WTC11 (cell line): Measurements from ENCODE around the gene BABAM2. TPM values are rescaled to one million over a fixed set of nuclear protein-coding genes. Genes with fewer than 3 reads are reported as not detected.
"Not testable (repeated sequence)": the region's sequence is repeated elsewhere in the genome, so short reads cannot be mapped to it uniquely, and the experiment has no call there.

Experiments
- ATAC-seq: fragments of 200-7000 bp; cut with Tn5 transposase; 2 replicates; pipeline ENCODE4 v1.10.0; 2021; ENCODE audit warnings: mild to moderate bottlenecking, moderate library complexity
- CTCF ChIA-PET: fragments of 300-600 bp; sonication (Branson Sonifier 250); formaldehyde crosslinking; loops from one replicate; lab custom pipeline; 2021; ENCODE audit warnings: antibody characterized with exemption; lab: Charles Lee
- POLR2A ChIA-PET: fragments of 350-600 bp; sonication (Branson Sonifier 250); formaldehyde crosslinking; loops from one replicate; lab custom pipeline; 2021; ENCODE audit warnings: antibody characterized with exemption; lab: Charles Lee
- DNase-seq: peaks from one replicate; pipeline ENCODE4 v3.0.0; 2021; ENCODE audit warnings: low spot score
- H3K27ac Mint-ChIP-seq: 2 replicates; pipeline ENCODE4 v1.8.0; 2021; ENCODE audit warnings: mixed read lengths
- H3K27me3 Mint-ChIP-seq: 2 replicates; pipeline ENCODE4 v1.8.0; 2021; ENCODE audit warnings: low read depth, mild to moderate bottlenecking, moderate library complexity, mixed read lengths
- H3K36me3 Mint-ChIP-seq: 2 replicates; pipeline ENCODE4 v1.8.0; 2021; ENCODE audit warnings: mixed read lengths
- H3K4me1 Mint-ChIP-seq: 2 replicates; pipeline ENCODE4 v1.8.0; 2022; ENCODE audit warnings: mixed read lengths
- H3K4me3 Mint-ChIP-seq: 2 replicates; pipeline ENCODE4 v1.8.0; 2021; ENCODE audit warnings: mild to moderate bottlenecking, moderate library complexity, mixed read lengths
- H3K9me3 Mint-ChIP-seq: 2 replicates; pipeline ENCODE4 v1.8.0; 2021; ENCODE audit warnings: mixed read lengths
- AR ChIP-seq: fragments of 250-450 bp; sonication (Bioruptor Pico); IDR thresholded peaks from 2 replicates; pipeline ENCODE4 v1.9.0; 2021; ENCODE audit warnings: mild to moderate bottlenecking
- ATF6 ChIP-seq: sonication (generic); formaldehyde crosslinking; IDR thresholded peaks from 2 replicates; pipeline ENCODE4 v1.8.1; 2023; ENCODE audit warnings: mild to moderate bottlenecking, missing genetic modification reagents
- CBFB ChIP-seq: sonication (generic); formaldehyde crosslinking; IDR thresholded peaks from 2 replicates; pipeline ENCODE4 v1.8.1; 2022; ENCODE audit warnings: mild to moderate bottlenecking, low read depth, missing genetic modification reagents
- ETV6 ChIP-seq: sonication (generic); formaldehyde crosslinking; IDR thresholded peaks from 2 replicates; pipeline ENCODE4 v1.8.1; 2022; ENCODE audit warnings: mild to moderate bottlenecking, missing genetic modification reagents
- FOXK1 ChIP-seq: sonication (generic); formaldehyde crosslinking; IDR thresholded peaks from 2 replicates; pipeline ENCODE4 v1.8.0; 2022; ENCODE audit warnings: mild to moderate bottlenecking, moderate library complexity, missing genetic modification reagents
- HMGA2 ChIP-seq: fragments of 250-450 bp; sonication (Bioruptor Pico); IDR thresholded peaks from 2 replicates; pipeline ENCODE4 v1.4.0; 2021; ENCODE audit warnings: mild to moderate bottlenecking, moderate library complexity
- MLX ChIP-seq: sonication (generic); formaldehyde crosslinking; IDR thresholded peaks from 2 replicates; pipeline ENCODE4 v1.8.1; 2023; ENCODE audit warnings: mild to moderate bottlenecking, missing genetic modification reagents, moderate library complexity
- NFATC4 ChIP-seq: fragments of 250-450 bp; sonication (Bioruptor Pico); IDR thresholded peaks from 2 replicates; pipeline ENCODE4 v1.9.0; 2021; ENCODE audit warnings: mild to moderate bottlenecking
- NR3C1 ChIP-seq: sonication (generic); formaldehyde crosslinking; conservative IDR thresholded peaks from 2 replicates; pipeline ENCODE4 v1.8.1; 2023; ENCODE audit warnings: low read depth, mild to moderate bottlenecking, missing genetic modification reagents
- OVOL2 ChIP-seq: fragments of 250-450 bp; sonication (Bioruptor Pico); IDR thresholded peaks from 2 replicates; pipeline ENCODE4 v1.9.0; 2021; ENCODE audit warnings: mild to moderate bottlenecking, borderline replicate concordance
- RORB ChIP-seq: fragments of 250-450 bp; sonication (Bioruptor Pico); IDR thresholded peaks from 2 replicates; pipeline ENCODE4 v1.9.0; 2021; ENCODE audit warnings: mild to moderate bottlenecking
- SMAD4 ChIP-seq: sonication (generic); formaldehyde crosslinking; IDR thresholded peaks from 2 replicates; pipeline ENCODE4 v1.8.0; 2022; ENCODE audit warnings: mild to moderate bottlenecking, missing genetic modification reagents
- SOX15 ChIP-seq: fragments of 250-450 bp; sonication (Bioruptor Pico); IDR thresholded peaks from 2 replicates; pipeline ENCODE4 v1.9.0; 2021; ENCODE audit warnings: mild to moderate bottlenecking
- TCF7 ChIP-seq: sonication (generic); formaldehyde crosslinking; IDR thresholded peaks from 2 replicates; pipeline ENCODE4 v1.8.0; 2022; ENCODE audit warnings: mild to moderate bottlenecking, low read depth, missing genetic modification reagents, moderate library complexity
- ZNF281 ChIP-seq: sonication (generic); formaldehyde crosslinking; IDR thresholded peaks from 2 replicates; pipeline ENCODE4 v1.8.0; 2023; ENCODE audit warnings: mild to moderate bottlenecking, missing genetic modification reagents
- ZNF317 ChIP-seq: sonication (generic); formaldehyde crosslinking; IDR thresholded peaks from 2 replicates; pipeline ENCODE4 v1.8.1; 2023; ENCODE audit warnings: low read depth, mild to moderate bottlenecking, moderate library complexity, missing genetic modification reagents, borderline replicate concordance
- ZNF396 ChIP-seq: fragments of 250-450 bp; sonication (Bioruptor Pico); IDR thresholded peaks from 2 replicates; pipeline ENCODE4 v1.8.0; 2021; ENCODE audit warnings: mild to moderate bottlenecking, moderate library complexity, borderline replicate concordance
- total RNA-seq: library from RNA; stranded (reverse); gene quantifications from 3 replicates; pipeline ENCODE4 v1.2.3, GENCODE V29; 2021

BABAM2 gene
- total RNA-seq, 1 experiment from 2014 or later, result 16.5 TPM

GRCh38 chr2:28252311-28252710 lies 361.8 kb downstream of the BABAM2 start:
- no peak for TF ChIP-seq RORB (CRISPR knock-in tag)
- TF ChIP-seq TCF7 (CRISPR knock-in tag), result no peak
- no peak for TF ChIP-seq NFATC4
- no peak for TF ChIP-seq SMAD4 (CRISPR knock-in tag)
- no peak for TF ChIP-seq CBFB
- TF ChIP-seq AR, result no peak
- no peak for TF ChIP-seq SOX15 (CRISPR knock-in tag)
- TF ChIP-seq MLX (CRISPR knock-in tag), result no peak
- no peak for TF ChIP-seq HMGA2 (CRISPR knock-in tag)
- TF ChIP-seq, all 79 proteins: peak for 0
- Mint-ChIP-seq H3K9me3 (no peaks in the 10 kb centered on the region), H3K27me3 (no peaks in the 10 kb centered on the region), H3K4me3 (no peak overlapping the region), H3K36me3 (no peaks in the 10 kb centered on the region), H3K4me1 (peaks cover under 1% of the 10 kb centered on the region; the same call in 1 of the 2 replicates), H3K27ac (no peak overlapping the region)
- CTCF ChIA-PET, result no interaction called here
- ATAC-seq, result no peak
- no peak for DNase-seq
- POLR2A ChIA-PET, result no interaction called here

- DNase-seq (no peak), ATAC-seq (no peak)
- ChIA-PET CTCF (no interaction called here), POLR2A (no interaction called here)
- H3K36me3 Mint-ChIP-seq, result no peaks in the 10 kb centered on the region
- no peak overlapping the region for H3K4me3 Mint-ChIP-seq
- no peak overlapping the region for H3K27ac Mint-ChIP-seq
- no peaks in the 10 kb centered on the region for H3K27me3 Mint-ChIP-seq
- no peaks in the 10 kb centered on the region for H3K4me1 Mint-ChIP-seq
- H3K9me3 Mint-ChIP-seq, result no peaks in the 10 kb centered on the region
- TF ChIP-seq NR3C1 (CRISPR knock-in tag) (no peak), AR (no peak), CBFB (no peak)
These were observed 363.0 kb downstream of the BABAM2 start for GRCh38 chr2:28253543-28253942.

GRCh38 chr2:28255231-28255630 lies 364.7 kb downstream of the BABAM2 start:
- POLR2A ChIA-PET, CTCF ChIA-PET: not testable (repeated sequence)

GRCh38 chr2:28257182-28257581 lies 366.7 kb downstream of the BABAM2 start:
- Mint-ChIP-seq H3K4me3 (no peak overlapping the region), H3K36me3 (no peaks in the 10 kb centered on the region), H3K27me3 (no peaks in the 10 kb centered on the region), H3K27ac (no peak overlapping the region), H3K4me1 (no peaks in the 10 kb centered on the region), H3K9me3 (no peaks in the 10 kb centered on the region)
- DNase-seq (no peak), ATAC-seq (no peak)
- POLR2A ChIA-PET, result no interaction called here
- CTCF ChIA-PET, result no interaction called here
- TF ChIP-seq ZNF396 (CRISPR knock-in tag) (no peak), OVOL2 (CRISPR knock-in tag) (no peak), HMGA2 (CRISPR knock-in tag) (no peak), FOXK1 (CRISPR knock-in tag) (no peak), ZNF281 (CRISPR knock-in tag) (no peak), ATF6 (CRISPR knock-in tag) (no peak), ETV6 (no peak), ZNF317 (CRISPR knock-in tag) (no peak)

More at GRCh38 chr2:28255231-28255630, 364.7 kb downstream of the BABAM2 start:
- H3K27ac Mint-ChIP-seq, H3K4me1 Mint-ChIP-seq, H3K27me3 Mint-ChIP-seq, ATAC-seq, H3K4me3 Mint-ChIP-seq, H3K9me3 Mint-ChIP-seq, H3K36me3 Mint-ChIP-seq, DNase-seq: not testable (repeated sequence)
